NCI-H1092 treated with DMSO at 0.1 percent for 48 hours (cell line): ENCODE measurements around the gene TNRC6B.
A peak's percentile ranks its signal among the peaks of the same experiment; 100 is the strongest.
"Not testable (repeated sequence)": the region's sequence is repeated elsewhere in the genome, so short reads cannot be mapped to it uniquely, and the experiment has no call there.

ENCODE experiments used
- DNase-seq: peaks from one replicate; lab custom pipeline; 2025; lab: John Stamatoyannopoulos, UW

TNRC6B gene

DNA sequence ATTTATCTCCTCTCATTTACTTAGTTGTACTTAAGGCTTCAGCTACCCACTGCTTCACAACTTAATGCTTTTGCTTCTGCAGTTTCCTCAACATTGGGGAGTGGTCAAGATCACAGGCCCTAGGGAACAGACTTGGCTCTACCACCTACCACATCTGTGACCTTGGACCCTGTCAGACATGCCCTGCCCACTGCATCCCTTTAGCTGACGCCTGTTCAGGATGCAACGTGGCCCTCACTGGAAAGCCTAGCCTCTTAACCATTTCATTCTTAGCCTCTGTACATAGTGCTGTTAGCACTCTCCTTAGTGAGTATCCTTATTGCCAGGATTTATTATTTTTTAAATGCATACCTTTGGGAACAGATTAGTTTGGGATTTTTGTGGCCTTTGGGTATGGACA, 34.4 kb downstream of the TNRC6B start:
- no peak for DNase-seq

DNA sequence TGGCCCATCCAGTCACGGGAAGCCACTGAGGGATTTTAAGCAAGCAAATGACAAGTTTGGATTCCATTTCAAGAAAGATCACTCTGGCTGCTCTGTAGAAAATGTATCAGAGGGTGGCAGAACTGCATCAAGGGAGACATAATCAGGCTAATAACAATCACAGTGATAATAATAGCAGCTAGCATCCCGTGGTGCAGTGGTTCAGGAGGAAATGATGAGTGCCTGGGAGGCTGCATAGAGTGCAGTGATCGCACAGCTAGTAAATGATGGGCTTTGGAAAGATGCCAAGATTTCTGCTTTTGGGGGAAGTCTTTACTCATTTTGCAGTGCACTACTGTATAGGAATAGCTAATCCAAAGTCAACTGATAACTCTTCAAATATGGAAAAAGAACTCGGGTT, 35.8 kb downstream of the TNRC6B start:
- DNase-seq, result peak; percentile 11

DNA sequence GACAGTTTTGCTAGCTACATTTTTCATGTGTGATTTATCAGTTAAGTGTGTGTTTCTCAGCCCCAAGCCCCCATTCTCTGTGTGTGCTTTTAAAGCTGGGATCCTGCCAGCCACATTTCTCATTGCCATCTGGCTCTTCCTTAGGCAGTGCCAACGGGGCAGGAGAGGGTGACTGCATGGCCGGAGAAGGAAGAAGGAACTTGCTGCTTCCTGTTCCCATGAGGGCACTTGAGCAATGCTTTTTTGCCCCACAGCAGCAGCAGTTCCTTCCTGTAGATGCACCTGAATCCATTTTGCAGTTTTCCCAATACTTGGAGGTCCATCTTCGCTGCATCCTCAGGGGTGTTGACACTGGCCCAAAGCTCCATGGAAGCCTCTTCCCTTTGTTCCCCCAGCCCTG, 37.5 kb downstream of the TNRC6B start:
- DNase-seq, result no peak

DNA sequence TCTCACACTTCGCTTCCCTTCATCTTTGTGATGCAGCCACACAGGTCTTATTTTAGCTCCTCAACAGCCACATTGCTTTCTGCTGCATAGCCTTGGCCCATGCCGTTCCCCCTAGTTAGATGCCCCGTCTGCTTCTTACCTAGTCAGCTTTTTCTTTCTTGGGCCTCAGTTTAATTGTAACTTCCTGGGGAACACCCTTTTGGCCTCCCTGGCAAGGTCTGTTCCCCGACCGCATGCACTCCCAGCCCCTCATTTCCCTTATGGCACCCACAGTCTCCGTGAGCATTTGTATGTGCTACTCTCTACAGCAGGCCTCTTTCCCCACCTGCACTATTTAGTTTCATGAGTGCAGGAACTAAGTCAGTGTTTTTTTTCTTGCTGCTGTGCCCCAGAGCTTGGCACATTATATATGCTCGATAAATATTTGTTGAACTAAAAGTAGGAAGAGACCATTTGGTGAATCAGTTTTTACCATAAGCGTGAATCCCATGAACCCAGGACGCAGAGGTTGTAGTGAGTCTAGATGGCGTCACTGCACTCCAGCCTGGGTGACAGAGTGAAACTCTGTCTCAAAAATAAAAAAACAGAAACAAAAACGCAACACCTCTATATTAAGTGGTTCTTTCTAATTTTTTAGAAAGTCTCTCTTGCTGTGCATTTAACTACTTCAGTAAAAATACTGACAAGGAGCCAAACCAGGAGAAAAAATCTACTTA, 38.5 kb downstream of the TNRC6B start:
- no peak for DNase-seq

DNA sequence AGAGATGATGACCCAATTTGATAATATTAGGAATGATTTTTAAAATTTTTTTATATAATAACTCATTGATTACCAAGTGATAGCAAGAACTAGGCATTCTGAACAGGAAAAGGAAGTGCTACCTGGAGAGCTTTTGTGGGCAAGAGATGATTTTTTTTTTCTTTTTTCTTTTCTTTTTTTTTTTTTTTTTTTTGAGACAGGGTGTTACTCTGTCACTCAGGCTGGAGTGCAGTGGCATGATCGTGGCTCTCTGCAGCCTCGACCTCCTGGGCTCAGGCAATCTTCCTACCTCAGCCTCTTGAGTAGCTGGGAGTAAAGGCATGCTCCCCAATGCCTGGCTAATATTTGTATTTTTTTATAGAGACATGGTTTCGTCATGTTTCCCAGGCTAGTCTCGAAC, 40.4 kb downstream of the TNRC6B start:
- no peak for DNase-seq

DNA sequence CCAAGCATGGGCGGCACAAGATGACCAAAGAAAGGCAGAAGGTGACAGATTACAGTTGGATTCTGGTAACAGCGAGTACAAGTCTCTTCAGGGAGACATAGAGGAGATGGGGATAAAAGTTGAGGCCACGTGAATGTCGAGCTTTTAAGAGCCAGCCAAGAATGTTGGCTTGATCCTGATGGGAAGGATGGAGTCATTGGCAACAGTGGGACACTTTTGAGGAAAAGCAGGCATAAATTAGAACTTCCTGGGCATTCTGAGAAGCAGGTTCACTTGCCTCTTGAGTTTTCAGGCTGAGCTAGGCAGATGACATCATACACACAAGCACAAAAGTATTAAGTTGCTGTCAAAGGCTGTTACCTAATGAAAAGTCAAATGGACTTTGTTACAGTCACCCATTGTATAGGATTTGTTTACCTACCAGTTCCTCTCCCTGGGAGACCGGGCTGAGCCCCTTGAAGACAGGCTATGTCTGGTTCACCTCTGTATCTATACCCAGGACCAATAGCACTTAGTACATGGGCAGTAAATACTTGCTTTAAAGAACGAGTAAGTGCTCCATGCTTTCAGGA, 41.1 kb downstream of the TNRC6B start:
- DNase-seq, result no peak

DNA sequence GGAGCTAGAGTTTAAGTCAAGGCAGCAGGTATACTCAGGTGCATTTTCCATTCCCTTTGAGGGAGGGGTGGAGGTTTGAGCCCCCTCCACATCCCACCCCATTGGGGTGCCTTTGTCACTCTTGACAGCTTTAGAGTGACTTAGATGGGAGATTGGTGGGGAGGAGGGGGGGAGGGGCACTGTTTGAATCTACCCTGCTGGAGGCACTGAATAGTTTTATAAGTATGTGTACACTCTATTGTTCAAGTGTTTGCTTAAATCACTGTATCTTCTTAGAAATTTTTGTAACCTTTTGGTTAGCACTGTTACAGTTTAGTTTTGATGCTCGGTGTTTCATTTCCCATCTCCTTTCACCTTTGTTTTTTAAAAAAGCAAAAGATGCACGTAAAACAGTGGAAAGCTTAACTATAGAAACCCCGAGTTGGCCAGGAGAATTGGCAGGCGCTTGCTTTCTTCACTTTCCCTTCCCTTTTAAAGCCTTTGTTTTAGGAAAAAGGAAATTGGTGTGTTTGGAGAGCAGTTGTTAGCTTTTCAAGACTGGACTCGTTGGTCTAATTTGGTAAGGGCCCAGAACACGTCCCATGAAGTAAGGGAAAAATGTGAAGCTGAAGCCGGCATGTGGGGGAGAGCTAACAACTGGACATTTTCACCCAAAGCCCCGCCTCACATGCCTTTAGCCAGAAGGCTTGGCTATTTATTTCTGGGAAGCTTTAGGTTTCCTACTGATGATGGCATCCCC, 42.8 kb downstream of the TNRC6B start:
- DNase-seq, result no peak

DNA sequence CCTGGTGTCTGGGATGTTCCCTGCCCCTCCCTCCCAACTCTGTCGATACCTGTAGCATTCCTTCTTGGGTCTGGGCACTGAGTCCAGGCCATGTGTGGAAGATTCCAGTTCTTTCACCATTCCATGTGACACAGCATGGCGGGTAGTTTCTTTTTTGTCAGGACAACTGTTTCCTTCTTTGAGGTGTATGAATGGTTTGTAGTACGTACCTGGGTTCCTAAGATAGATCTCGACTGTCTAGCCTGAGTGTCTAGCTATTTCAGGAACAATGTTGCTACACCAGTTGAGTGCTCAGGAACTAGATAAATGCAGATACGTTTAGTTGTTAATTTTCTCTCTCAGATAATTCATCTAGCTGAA, 43.3 kb downstream of the TNRC6B start:
- DNase-seq, result no peak

DNA sequence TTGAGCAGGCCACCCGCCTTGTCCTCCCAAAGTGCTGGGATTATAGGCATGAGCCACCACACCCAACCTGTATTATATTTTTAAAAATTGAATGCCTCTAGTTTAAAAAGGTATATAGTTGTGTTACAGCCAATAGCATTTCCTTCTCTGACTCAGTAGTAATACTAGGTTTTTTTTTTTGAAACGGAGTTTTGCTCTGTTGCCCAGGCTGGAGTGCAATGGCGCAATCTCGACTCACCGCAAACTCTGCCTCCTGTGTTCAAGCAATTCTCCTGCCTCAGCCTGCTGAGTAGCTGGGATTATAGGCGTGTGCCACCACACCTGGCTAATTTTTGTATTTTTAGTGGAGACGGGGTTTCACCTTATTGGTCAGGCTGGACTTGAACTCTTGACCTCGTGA, 45.3 kb downstream of the TNRC6B start:
- not testable (repeated sequence) for DNase-seq

DNA sequence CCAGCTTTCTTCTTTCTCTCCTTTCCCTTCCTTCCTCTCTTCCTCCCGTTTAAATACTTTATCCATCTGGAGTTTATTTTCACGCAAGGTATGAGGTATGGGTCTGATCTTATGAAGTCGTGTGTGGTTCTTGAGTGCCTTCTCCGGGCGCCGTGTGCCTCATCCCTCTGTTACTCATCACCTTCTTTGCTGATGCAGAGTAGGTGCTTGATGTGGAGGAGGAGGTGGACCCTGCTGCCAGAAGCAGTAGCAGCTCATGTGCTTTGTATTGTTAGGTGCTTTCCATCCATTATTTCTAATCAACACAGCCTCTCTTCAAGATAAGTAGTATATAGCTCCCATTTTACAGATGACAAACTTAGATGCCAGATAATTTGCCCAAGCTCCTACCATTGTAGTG, 47.0 kb downstream of the TNRC6B start:
- DNase-seq, result no peak

DNA sequence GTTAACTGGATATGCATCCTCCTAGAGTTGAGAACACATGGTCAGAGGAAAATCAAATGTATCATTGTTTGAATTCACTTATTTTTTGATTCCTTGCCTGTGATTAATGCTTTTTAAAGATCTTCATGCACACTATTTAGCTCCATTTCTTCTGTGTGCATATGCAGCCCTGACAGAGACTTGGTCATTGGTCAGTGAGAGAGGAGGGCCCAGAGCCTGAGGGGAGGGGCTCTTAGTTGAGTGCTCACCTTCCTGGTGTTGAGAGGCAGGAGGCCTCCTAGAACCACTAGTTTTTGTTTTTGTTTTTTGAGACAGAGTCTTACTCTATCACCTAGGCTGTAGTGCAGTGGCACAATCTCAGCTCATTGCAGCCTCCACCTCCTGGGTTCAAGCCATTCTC, 48.9 kb downstream of the TNRC6B start:
- DNase-seq, result no peak

DNA sequence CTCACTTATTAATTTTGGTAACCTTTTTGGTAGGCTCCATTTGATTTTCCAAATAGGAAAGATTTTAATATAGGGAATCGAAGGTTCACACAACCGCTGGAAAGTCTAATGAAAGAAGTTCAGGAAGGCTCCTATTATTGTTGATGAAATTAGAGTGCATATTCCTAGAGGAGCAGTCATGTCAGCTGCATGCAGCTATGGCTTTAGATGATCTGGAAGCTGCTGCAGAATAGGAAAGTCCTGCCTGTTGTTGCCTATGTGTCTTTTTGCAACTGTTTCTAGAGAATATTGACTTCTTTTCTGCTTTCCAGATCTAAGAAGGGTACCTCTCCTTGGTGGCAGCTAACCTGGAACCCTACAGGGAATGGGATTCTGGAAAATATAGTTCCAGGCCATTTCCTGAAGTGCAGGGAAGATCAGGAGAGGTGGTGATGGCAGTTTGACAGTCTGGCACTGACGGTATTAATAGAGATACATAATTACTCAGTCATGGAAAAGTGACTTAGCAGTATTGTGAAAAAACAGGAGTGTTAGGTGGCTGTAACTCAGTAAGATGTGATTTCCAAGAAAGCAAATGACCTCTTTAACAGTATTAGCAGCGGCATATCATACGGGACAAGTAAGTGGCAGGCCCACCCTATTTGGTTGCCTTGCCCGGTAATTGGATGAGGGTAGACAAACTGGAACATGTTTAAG, 54.0 kb downstream of the TNRC6B start:
- DNase-seq, result no peak

DNA sequence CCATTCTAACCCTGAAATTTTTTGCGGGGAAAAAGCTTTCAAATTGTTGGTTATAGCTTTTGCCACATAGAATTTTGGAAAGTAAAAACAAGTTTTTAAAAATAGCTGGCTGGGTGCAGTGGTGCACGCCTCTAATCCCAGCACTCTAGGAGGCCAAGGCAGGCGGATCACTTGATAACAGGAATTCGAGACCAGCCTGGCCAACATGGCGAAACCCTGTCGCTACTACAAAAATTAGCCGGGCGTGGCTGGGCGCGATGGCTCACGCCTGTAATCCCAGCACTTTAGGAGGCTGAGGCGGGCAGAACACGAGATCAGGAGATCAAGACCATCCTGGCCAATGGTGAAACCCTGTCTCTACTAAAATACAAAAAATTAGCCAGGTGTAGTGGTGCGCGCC, 54.9 kb downstream of the TNRC6B start:
- DNase-seq, result no peak

DNA sequence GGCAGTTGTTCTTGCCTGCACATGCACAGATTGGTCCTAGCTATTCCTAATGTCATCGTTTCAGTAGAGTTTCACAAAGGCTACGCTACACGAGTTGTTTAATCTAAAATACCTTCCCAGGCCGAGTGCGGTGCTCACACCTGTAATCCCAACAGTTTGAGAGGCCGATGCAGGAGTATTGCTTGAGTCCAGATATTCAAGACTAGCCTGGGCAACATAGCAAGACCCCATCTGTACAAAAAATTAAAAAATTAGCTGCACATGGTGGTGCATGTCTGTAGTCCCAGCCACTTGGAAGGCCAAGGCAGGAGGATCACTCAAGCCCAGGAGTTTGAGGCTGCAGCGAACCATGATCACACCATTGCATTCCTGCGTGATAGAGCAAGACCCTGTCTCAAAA, 56.2 kb downstream of the TNRC6B start:
- no peak for DNase-seq

DNA sequence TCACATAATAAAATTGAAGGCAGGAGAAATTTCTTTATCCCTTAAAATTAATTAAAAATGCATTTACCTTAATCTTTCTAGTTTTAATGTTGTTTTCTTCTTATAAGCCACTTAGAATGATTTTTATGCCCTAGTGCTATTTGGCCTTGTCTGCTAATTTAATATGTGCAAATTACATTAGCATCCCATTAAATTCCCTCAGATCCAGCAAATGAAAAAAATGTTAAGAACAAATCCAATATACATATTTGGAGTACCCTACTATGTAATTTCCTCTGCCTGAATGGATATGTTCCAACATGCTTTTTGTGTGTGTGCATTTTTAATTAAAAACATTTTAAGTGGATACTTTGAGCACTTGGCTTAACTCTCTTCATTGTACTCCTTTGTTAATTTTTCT, 56.9 kb downstream of the TNRC6B start:
- DNase-seq, result no peak

DNA sequence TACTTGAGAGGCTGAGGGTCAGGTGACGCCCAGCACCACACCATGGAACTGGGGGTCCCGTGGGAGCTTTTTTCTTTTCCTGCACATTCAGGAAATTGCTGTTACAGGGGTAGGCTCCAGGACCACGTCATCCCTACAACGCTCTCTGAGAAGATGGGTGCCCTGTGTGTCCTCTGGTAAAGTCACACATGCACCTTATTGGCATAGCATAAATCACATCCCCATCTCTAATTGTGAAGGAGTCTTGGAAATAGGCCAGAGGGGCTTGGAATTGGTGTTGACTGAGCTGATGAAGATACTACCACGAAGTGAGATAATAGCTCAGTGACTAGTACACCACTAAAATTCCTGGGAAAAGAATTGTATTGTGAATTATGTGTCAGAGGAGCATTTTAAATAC, 57.6 kb downstream of the TNRC6B start:
- DNase-seq, result peak; percentile 25

DNA sequence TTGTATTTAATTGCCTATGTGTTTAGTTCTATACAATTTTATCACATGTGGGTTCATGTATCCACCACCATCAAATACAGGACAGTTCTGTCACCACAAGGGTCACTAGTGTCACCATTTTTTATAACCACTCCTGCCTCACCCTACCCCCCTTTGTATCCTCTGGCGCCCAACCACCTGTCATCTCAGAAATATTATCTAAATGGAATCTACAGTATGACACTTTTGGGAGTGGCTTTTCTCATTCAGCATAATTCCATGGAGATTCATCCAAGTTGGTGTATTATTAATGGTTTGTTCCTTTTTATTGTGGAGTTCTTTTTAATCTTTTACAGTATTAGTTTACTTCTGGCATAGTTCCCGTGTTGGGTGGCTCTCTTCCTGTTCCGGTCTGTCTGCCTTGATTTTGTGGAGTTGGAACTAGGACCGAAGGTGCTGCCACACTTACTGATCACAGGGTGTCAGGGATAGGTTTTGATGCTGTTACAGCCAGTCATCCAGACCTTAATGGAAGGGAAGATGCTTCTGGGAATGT, 58.5 kb downstream of the TNRC6B start:
- no peak for DNase-seq

DNA sequence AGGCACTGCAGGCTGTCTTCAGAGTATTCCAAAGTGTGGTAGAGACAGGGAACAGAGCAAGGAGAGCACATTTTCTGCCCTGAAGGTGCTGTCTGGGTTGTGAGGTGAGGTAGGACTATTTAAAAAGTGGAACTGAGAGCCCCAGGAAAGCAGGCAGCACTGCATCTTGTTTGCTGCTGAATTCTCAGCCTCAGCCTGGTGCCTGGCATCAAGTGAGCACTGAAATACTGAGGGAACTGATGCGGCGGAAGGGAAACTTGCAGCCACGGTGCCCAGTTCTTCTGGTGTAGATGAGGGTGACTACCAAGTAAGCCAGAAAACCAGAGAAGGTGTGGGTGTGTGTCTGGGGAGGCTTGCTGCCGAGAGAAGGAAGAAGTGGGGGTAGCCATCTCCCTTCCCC, 59.5 kb downstream of the TNRC6B start:
- no peak for DNase-seq

DNA sequence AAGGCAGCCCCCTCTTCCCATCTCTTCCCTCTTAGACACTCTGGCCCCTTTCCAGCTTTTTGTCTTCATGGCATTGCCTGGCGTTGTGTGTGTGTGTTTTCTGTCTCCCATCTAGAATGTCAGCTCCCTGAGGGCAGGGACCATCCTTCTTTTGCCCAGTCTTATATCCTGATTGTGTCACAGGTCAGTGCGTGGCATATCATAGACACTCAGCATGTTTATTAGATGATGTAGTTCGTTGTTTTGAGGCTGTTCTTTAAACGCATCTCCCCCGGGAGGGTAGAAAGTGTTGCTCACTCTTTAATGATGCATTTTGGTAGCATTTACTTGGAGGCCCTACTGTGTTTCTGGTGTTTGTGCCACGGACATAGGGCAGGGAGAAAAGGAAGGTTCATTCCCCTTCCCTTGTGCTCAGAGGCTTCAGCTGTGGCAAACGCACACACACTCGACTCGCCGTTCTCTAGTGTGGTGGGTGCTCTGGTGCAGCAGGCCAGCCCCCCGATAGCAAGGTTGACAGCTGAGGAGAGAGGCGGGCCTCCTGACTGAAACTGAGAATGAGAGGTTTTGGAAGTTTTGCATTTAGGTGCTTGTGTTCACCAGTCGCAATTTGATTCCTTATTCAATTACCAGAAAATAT, 60.2 kb downstream of the TNRC6B start:
- no peak for DNase-seq

DNA sequence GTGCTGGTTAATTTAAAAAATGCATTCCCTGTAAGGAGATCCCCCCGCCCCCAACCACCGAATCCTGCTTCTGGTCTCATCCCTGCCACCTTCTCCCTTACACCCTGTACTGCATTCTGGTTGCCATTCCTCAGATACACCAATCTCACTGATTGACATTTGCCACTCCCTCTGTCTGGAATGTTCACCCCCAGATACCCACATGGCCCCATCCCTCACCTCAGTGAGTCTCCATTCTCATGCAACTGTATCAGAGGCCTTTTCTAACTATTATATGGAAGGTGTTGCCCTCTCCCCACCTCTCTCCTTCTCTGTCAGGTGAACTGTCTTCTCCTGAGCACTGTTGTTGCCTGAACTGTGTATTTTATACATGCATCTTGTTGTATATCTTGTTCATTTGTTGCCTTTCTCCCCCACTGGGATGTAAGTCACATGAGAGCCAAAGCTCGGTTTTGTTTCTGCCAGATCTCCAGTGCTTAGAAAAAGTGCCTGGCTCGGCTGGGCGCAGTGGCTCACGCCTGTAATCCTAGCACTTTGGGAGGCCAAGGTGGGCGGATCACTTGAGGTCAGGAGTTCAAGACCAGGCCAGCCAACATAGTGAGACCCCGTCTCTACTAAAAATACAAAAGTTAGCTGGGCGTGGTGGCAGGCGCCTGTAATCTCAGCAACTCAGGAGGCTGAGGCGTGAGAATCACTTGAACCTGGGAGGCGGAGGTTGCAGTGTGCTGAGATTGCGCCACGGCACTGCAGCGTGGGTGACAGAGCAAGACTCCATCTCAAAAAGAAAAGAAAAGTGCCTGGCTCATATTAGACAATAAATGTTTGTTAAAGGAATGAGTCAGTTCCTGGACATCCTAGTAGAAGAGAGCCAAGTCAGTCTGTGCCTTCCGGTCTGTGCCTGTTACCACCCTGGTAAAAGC, 61.0 kb downstream of the TNRC6B start:
- DNase-seq, result no peak

DNA sequence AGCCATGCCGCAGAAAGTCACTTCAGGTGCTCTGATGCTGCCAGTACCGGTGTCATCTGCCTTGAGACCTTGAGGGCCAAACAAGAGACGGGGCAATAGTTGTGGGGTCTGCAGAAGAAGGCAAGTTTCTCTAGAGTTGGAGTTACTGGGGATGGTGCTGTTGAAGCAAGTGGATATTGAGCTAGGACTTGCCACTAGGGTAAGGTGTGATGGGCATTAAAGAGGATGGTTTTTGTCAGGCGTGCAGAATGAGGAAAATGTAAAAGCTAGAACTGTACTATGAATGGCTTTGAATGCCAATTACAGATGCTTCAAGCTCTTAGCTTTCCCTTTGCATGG, 61.6 kb downstream of the TNRC6B start:
- no peak for DNase-seq
